Caki2 (cell line): ENCODE measurements around the gene TINAGL1. TPM values are rescaled to one million over a fixed set of nuclear protein-coding genes. Genes with fewer than 3 reads are reported as not detected.

Experiments
- DNase-seq: peaks from one replicate; pipeline ENCODE4 v3.0.0-alpha.2; 2015; ENCODE audit warnings: low read depth
- in situ Hi-C: cut with HindIII; loops from 2 replicates; pipeline ENCODE4 v1.10.0; 2016; ENCODE audit warnings: low sequenced_read_pairs, low pct_unique_long_range_greater_than_20kb, mixed read lengths
- total RNA-seq: library from RNA; depleted of rRNA; stranded (reverse); fragments of >200 nt; shearing (Covaris generic); gene quantifications from 2 replicates; pipeline ENCODE4 v1.2.3, GENCODE V29; 2014; ENCODE audit warnings: low replicate concordance; rRNA removed

Gene TINAGL1, protein sequence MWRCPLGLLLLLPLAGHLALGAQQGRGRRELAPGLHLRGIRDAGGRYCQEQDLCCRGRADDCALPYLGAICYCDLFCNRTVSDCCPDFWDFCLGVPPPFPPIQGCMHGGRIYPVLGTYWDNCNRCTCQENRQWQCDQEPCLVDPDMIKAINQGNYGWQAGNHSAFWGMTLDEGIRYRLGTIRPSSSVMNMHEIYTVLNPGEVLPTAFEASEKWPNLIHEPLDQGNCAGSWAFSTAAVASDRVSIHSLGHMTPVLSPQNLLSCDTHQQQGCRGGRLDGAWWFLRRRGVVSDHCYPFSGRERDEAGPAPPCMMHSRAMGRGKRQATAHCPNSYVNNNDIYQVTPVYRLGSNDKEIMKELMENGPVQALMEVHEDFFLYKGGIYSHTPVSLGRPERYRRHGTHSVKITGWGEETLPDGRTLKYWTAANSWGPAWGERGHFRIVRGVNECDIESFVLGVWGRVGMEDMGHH
- 706 and 710 TPM in 2 replicates for total RNA-seq

DNA sequence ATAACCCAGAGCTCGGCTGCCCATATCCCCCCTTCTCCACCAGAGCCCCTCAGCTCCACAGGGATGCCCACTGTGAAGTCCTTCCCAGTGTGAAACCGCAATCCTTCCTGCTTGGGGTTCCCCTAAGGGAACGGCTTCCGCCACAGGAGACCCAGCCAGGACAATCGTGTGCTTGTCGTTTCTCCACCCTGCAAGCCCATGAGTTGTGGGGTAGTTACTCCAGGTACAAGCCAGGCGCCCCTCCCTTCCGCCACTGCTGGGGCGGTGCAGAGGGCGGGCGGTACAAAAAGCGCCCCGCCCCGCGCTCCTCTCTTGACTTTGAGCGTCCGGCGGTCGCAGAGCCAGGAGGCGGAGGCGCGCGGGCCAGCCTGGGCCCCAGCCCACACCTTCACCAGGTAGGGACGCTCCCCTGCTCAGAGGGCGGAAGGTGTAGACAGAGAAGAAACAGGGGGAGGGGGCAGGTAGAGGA is at the start of gene TINAGL1:
TSS of gene TINAGL1 (plus strand) at position 315 of the 469 bp plus-strand sequence. CDS start 634 bp downstream, outside the sequence.
- DNase-seq, result peak; percentile 86
- in situ Hi-C loops, result no loop called here

DNA sequence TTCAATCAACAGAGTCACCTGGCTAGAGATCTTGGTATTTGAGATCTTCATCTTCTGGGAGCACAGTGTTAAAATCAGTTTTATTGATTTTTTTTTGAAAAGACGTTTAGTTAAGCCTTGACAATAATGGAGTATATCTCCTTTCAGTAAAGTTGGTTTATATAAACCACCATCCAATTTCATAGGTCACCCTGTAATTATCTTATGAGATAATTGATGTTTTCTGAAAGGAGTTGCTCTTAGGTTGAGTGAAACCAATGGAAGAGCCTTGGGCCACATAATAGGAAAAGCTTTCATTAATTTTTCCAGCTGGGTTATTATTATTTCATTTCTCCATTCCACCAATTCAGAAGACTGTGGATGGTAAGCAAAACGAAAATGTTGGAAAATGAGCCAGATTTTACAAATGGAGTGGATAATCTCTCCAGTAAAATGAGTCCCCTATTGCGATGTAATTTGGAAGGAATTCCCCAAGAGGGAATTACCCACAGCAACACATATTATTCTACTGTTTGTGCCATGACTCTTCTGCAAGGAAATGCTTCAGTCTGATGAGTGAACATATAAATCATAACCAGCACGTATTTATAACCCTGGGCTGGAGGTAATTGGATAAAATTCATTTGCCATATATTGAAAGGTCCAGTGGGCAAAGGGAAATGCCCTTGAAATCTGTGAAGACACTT is 46.2 kb upstream of the TINAGL1 start:
- in situ Hi-C loops, result no loop called here
- DNase-seq, result no peak

DNA sequence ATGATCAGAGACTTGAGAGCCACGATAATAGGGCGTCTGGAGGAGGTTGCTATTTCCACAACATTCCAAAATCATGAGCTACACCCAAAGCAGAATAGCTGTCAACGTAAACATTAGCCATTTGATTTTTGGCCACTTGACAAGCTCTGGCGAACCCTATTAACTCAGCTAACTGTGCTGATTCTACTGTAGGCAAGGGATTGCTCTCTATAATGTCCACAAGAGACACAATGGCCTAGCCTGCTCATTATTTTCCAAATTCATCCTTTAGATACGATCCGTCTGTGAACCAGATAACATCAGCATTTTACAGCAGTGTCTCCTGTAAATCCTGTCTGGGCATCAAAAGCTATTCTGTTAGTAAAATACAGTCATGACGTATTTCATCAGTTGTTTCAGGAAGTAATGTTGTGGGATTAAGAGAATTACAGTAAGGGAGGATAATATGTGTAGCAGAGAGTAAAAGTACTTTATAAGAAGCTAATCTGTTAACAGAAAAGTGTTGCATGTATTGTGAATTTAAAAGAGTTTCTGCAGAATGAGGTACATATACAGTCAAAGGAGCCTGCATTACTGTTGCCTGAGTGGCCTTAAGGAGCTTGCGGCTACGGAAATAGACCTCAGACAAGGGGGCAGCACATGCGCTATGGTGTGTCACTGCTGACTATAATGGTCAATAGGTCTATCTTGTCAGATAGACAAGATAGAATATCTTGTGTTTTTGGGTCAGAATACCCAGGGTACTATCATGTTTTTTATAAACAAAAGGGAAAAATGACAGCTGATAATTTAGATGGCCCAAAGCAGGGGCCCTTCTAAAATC is 44.9 kb upstream of the TINAGL1 start:
- DNase-seq, result no peak
- in situ Hi-C loops, result no loop called here

DNA sequence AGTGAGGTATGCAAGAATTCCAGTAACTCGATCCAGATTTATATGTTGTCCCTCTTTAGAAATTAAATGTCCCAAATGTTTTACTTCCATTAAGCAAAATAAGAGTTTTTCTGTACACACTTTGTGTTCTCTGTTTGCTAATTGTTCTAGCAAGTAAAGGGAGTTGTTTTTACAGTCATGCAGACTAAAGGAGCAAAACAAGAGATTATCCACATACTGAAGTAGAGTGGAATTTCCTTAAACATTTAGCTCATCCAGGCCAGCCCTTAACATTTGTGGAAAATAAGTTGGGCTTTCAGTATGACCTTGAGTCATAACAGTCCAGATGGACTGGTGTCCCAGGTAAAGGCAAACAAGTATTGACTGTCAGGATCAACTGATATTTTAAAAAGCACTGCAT is 44.1 kb upstream of the TINAGL1 start:
- in situ Hi-C loops, result no loop called here
- no peak for DNase-seq

DNA sequence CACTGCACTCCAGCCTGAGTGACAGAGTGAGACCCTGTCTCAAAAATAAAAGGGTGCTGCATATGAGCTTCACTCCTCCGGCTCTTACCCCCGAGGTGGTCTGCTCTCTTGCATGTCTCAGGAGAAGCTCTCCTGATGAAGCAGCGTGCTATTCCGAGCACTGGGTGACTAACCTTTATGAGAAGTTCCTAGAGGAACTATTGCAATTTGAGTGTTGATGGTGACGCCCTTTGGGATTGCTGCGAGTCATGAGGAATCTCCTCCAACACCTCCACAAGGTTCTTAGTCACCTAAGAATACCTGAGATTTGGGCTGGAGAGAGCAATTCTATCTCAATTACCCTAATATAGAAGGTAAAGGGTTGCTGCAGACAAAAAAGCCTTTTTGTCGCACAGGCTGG is 40.8 kb upstream of the TINAGL1 start:
- no peak for DNase-seq
- in situ Hi-C loops, result no loop called here

DNA sequence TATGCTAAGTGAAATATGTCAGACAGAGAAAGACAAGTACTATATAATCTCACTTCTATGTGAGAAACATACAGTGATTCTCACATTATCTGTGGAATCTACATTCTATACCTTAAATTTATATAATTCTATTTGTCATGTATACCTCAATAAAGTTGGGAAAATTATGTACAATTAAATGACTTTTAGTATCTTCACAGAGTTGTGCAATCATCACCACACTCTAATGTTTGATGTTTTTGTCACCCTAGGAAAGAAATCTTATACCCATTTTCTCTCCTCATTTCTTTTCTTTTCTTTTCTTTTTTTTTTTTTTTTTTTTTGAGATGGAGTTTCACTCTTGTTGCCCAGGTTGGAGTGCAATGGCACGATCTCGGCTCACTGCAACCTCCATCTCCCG is 37.0 kb upstream of the TINAGL1 start:
- in situ Hi-C loops, result no loop called here
- no peak for DNase-seq

DNA sequence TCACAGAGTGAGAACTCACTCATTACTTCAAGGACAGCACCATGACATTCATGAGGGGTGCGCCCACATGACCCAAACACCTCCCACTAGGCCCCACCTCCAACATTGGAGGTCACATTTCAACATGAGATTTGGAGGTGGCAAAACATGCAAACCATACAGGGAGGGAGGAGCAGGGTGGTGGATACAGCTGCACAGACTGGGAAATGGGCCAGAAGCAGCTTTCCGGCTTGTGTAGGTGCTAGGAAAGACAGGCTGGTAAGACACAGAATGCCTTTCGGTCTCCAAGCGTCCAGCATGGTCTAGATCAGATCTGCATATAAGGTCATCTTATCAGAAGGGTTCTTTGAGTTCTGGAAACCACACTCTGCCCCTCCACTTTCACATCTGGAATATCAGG is 35.1 kb upstream of the TINAGL1 start:
- in situ Hi-C loops, result no loop called here
- DNase-seq, result no peak

DNA sequence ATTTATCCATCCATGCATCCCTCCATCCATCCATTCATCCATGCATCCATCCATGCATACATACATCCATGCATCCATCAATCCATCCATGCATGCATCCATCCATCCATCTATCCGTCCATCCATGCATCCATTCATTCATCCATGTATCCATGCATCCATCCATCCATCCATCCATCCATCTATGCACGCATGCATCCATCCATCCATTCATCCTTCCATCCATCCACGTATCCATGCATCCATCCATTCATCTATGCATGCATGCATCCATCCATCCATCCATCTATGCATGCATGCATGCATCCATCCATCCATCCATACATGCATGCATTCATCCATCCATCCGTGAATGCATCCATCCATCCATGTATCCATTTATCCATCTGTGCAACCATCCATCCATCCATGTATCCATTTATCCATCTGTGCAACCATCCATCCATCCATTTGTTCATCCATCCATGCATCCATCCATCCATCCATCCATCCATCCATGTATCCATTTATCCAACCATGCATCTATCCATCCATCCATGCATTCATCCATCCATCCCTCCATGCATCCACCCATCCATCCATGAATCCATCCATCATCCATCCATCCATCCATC is 30.3 kb upstream of the TINAGL1 start:
- no peak for DNase-seq
- in situ Hi-C loops, result no loop called here

DNA sequence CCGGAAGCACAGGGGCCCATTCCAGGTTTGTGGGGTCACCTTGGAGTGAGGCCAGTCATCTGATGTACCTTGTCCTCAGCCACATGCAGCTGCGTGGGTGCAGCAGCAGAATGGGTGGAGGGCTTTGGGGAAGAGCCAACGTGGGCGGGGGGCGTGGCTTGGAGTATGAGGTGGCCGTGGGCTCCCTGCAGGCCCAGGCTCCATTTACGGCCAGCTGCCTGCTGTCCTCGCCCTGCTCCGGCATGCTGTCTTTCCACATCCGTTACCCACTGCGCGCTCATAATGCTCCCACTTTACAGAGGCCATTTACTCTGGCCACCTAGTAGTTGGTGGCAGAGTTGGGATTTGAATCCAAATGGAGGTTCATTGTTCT is 27.8 kb upstream of the TINAGL1 start:
- in situ Hi-C loops, result no loop called here
- no peak for DNase-seq

DNA sequence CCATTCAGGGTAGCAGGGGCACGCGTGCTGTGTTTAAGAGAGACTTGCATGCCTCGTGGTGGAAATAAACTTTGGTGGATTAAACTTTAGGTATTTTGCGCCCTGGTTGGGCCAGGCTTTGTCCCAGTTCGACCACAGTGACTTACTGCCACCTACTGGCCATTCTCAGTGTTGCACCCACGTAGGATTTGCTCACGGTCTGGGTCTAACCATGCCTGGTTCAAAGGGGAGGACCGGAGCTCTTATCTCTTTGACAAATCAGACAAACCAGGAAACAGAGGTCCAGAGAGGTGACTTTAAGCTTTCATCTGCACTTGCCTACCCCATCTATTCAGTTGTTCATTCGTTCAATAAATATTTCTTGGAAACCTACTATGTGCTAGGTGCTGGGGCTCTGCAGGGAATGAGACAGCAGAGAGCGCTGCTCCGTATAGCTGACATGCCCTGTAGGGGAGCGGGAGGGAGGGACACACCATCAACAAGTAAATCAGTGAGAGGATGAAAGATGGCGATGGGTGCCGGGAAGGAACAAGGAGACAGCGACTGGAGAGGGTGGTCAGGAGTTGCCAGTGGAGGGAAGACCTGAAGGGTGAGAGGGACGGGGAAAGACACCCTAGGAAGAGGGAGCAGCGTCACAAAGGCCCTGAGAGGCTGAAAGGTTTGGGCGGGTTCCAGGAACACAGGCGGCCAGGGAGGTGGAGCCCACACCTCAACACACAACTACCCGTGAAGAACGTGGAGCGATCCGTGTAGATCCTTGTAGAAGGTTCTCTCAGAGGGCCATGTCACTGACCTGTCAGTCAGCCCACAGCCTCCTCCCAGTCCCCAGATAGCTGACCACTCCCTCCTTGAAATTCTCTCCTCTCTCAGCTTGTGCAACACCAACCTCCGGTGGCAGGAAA is 27.2 kb upstream of the TINAGL1 start:
- peak; percentile 88 for DNase-seq
- in situ Hi-C loops, result no loop called here

DNA sequence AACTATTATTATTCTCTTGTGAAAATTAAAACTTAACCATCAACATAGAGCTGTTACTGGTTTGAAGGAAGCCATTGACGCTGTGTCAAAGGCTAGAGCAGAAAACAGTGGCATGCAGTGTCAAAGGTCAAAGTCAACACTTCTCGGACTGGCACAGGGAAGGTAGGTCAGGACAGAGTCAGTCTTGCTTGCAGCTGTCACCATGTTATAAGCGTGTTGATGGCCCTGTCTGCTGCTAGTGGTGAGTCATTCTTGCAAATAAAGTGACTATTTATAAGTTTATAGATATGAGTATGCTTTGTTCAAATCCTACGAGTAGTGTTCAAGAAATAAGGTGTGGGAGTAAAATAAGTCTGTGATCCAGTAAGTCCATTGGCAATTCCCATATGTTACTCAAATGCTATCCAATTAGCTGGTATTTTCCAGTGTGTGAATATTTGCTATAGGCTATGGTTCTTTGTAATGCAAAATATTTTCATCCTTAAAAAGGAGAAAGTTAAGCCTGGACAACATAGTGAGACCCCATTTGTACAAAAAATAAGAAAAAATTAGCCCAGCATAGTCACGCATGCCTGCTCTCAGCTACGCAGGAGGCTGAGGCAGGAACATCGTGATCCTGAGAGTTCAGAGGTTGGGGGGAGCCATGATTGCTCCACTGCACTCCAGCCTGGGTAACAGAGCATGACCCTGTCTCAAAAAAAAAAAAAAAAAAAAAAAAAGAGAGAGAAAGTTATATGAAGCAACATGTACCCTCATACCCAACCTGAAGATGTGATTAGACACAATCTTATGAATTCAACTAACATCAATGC is 26.3 kb upstream of the TINAGL1 start:
- in situ Hi-C loops, result no loop called here
- peak; percentile 45 for DNase-seq

DNA sequence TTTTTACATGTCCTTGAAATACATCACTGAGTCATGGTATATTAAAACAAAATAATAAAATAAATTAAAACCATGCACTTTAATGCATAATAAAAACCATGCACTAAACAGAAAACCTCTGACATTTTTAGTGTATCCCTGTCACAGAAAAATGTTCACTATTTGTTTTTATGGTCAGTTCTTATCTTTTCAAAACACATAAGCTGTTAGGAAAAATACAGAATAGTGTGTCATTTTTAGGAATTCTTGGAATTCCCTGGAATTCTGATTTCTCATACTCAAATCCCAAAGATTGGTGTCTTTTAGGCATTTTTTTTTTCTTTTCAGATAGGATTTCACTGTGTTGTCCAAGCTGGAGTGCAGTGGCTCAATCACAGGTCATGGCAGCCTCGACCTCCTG is 25.1 kb upstream of the TINAGL1 start:
- no peak for DNase-seq
- in situ Hi-C loops, result no loop called here

DNA sequence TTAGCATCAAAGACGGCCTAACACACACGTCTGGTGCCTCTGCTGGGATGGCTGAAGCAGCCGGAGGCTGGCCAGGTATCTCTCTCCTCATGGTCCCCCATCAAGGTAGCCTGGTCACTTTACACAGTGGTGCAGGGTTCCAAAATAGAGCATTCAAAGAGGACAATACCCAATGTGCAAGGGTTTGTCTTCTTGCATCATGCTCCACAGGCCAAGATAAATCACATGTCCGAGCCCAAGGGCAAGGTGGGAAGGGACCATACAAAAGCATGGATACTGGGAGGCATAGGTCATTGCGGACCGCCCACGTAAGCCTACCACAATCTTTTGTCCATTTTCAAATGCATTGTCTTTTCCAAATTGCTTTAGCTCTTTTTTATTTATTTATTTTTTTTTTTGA is 23.8 kb upstream of the TINAGL1 start:
- DNase-seq, result no peak
- in situ Hi-C loops, result no loop called here

DNA sequence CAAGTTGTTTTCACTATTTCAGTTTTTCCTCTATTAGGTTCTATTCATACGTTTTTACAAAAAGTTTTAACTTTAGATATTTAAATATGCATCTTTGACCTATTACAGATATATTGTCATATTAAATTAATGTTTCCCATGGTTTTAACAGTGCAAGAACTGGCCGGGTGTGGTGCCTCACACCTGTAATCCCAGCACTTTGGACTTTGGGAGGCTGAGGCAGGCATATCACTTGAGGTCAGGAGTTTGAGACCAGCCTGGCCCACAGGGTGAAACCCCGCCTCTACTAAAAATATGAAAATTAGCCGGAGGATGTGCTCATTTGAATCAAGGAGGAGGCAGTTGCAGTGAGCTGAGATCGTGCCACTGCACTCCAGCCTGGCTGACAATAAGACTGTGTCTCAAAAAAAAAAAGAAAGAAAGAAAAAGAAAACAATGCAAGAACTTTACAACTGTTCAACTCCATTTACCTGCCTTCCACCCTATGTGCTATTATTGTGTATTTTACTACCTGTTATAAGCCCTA is 19.8 kb upstream of the TINAGL1 start:
- in situ Hi-C loops, result no loop called here
- DNase-seq, result no peak

DNA sequence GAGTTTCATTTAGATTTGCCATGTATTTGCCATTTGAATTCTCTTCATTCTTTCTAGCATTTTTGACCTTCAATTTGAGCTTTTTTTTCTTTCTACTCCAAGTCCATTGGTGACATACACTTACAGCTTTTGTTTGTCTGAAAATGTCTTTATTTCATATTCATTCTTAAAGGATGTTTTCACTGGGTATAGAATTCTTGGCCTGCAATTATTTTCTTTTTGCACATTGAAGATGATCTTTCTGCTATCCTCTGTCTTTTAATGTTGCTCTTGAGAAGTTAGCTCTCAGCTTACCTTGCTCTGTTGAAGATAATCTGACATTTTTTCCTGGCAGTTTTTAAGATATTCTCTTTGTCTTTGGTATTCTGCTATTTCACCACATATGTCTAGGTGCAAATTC is 16.6 kb upstream of the TINAGL1 start:
- no peak for DNase-seq
- in situ Hi-C loops, result no loop called here

DNA sequence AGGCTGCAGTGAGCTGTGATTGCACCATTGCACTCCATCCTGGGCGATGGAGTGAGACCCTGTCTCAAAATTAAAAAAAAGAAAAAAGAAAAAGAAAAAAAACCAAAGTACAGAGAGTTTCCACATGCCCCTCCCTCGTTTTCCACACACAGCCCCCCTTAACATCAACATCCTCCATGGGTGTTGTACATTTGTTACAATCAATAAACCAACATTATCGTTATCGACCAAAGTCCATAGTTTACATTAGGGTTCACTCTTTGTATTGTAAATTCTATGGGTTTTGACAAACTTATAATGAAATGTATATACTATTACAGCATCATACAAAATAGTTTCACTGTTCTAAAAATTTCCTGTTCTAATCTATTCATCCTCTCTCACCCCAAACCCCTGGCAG is 15.9 kb upstream of the TINAGL1 start:
- DNase-seq, result no peak
- in situ Hi-C loops, result no loop called here
